GM08714 (cell line): ENCODE measurements around the gene PNCK.
"Not testable (repeated sequence)": the region's sequence is repeated elsewhere in the genome, so short reads cannot be mapped to it uniquely, and the experiment has no call there.

Experiments used
- H3K4me3 ChIP-seq: fragments of 200-500 bp; sonication (Bioruptor generic); 2 replicates; pipeline ENCODE4 v1.5.1; 2014; ENCODE audit warnings: mild to moderate bottlenecking, low read length, inconsistent platforms
- ZNF274 ChIP-seq: IDR thresholded peaks from 2 replicates; pipeline ENCODE4 v1.6.1; 2012; ENCODE audit warnings: mild to moderate bottlenecking, low read depth, low read length

Gene PNCK

GRCh38 chrX:153685751-153686696, 12.4 kb upstream of the PNCK start:
- no peak overlapping the region for H3K4me3 ChIP-seq
- no peak for TF ChIP-seq ZNF274

GRCh38 chrX:153685156-153685536, 11.5 kb upstream of the PNCK start:
- no peak overlapping the region for H3K4me3 ChIP-seq
- TF ChIP-seq ZNF274 = no peak

GRCh38 chrX:153684467-153685155, 11.0 kb upstream of the PNCK start:
- H3K4me3 ChIP-seq = no peak overlapping the region
- TF ChIP-seq ZNF274 = no peak

- not testable (repeated sequence) for H3K4me3 ChIP-seq
These were observed 9.9 kb upstream of the PNCK start for GRCh38 chrX:153683486-153683885.

DNA sequence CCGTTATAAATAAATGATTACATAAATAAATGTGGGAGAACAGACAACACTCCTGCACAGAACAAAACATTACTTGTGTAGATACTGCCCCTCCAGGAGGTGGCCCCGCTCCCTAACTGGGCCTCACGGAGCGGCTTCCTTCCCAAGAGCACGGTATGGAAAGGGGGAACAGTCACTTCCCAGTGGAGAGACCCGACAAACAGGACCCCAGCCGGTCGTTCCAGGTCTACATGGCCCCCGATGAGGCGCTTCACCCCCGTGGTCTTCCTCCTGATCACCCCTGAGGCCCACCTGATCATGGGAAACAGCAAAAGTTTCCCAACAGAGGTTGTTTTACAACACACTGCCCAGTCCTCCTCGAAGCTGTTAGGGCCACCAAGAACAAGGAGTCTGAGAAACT, 7.6 kb upstream of the PNCK start:
- no peak for TF ChIP-seq ZNF274
- no peak overlapping the region for H3K4me3 ChIP-seq

DNA sequence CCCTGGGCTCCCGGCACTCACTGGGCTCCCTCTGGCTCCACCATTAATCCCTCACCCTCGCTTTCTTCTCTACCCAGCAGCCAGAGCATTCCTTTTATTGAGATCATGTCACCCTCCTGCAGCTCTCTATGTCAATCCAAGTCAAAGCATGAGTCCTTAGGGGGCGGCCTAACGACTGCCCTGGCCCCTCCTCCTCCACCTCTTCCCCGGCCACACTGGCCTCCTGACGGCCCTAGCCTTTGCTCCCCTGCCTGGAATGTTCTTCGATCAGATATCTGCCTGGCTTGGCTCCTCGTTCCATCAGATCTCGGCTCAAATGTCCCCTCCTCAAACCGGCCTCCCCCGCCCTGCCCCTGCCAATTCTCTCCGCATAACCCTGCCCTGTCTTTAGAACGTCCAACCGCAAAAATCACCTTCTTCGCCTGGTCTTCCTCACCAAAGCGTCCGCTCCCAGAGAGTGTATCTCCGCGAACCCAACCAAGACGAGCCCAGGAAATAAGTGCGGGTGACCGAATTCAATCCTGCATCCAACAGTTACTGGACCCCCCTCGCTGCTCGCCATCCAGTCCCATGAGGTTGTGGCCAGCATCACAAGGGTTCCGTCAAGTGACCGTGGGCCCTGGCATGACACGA, 722 bp upstream of the PNCK start:
- no peak overlapping the region for H3K4me3 ChIP-seq
- no peak for TF ChIP-seq ZNF274

DNA sequence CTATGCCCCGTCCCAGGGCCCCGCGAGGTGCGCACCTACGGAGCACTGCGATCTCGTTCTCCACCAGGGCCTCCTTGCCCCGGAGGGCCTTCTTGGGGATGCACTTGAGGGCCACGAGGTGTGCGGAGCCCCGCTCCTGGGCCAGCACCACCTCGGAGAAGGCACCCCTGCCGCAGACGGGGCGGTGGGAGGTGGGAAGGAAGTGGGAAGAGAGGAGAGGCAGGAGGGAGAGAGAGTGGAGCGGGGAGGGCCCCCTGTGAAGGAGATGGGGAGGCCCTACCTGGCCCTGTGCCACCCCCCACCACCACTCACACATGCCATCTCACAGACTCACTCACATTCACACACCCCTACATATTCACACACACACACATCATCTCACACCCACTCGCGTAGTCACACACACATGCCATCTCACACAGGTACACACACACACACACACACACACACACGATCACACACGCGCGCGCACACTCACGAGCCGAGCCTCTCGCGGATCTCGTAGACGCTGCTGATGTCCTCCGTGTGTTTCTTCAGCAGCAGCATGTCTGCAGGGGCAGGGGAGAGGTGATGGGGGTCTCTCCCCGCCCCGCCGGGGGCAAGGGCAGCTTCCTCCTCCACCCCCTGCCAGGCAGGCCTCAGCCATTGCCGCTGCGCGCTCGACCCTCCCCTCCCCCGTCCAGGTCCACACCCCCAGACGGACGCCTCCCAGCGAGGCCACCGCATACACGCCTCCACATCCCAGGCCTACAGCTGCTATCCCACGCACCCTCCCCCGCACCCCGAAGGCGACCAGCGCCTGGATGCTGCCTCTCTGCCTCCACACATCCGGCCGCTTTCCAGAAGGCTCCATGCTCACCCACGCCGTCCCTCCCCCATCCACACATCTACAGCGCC, 834 bp downstream of the PNCK start:
- no peak overlapping the region for H3K4me3 ChIP-seq
- TF ChIP-seq ZNF274 = no peak

DNA sequence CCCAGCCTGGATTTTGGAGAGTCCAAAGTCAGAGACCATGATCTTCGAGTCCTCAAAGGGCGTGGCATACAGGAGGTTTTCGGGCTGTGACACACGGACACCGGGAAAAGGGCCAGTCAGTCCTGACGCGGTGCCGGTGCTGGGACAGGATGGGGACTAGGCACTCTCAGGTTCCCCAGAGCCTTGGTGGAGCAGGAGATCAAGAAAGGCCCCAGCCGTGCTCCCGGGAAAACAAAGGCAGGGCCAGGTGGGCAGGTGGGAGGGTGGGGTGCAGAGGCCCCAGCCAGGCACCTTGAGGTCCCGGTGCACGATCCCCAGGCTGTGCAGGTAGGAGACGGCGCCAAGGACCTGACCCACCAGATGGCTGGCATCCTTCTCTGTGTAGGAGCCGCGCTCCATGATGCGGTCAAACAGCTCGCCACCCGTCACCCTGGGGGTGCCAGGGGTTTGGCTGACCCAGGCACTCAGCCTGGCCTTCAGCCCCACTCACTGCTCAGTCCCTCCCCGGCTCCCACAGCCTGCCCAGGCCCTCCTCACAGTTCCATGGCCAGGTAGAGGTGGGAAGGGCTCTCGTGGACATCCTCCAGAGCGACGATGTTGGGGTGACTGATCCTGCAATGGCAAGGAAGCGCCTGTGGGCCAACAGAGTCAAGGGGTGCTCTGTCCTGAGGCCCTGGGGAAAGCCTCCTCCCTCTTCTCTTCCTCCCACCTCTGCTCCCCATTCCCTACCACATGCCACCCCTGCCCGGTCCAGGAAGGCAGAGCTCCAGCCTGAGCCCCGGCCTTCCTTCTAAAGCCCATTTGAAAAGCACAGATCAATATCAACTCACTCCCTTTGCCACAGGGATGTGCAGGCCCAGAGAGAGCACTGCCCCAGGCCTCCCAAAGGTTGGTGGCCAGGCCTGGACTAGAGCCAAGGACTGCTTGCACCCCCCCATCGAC, 1.8 kb downstream of the PNCK start:
- H3K4me3 ChIP-seq = no peak overlapping the region

GRCh38 chrX:153670748-153671588, 2.6 kb downstream of the PNCK start:
- no peak for TF ChIP-seq ZNF274
- H3K4me3 ChIP-seq = no peak overlapping the region

More for the DNA sequence above, 1.8 kb downstream of the PNCK start:
- TF ChIP-seq ZNF274 = no peak

- no peak for TF ChIP-seq ZNF274
These were observed 3.5 kb downstream of the PNCK start for GRCh38 chrX:153669901-153670731.

DNA sequence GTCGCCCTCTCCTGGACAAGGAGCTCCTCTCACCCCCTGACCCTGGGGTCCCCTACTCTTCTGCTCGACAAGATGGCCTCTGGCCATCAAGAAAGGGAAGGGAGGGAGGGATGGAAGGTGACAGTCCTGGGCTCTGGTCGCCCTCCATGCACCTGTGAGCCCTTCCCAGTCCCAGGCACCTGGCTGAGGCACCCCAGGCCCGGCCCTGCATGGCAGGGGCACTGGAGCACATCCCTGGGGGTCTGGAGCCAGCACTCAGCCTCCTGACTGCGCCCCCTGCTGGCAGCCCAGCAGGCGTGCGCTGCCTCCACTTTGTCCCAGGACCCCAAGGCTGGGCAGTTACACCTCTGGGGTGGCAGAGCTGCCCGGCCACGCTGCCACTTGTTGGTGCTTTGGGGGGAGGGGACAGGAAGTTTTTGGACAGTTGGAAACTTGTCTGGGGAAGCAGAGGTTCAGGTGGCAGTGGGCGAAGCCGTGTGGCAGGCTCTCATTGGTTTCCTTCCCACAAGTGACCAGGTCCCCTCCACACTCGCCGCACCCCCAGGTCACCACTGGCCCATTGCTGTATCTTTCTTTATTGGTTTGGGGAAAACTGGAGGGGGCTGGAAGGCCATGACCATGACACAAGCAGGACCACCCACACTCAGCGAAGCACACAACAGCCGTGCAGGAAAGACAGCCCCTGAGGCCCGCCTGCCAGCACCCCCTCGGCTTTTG, 4.3 kb downstream of the PNCK start:
- no peak overlapping the region for H3K4me3 ChIP-seq
- TF ChIP-seq ZNF274 = no peak

More at GRCh38 chrX:153669901-153670731, 3.5 kb downstream of the PNCK start:
- H3K4me3 ChIP-seq = no peak overlapping the region
